IMR-90 (cell line): ENCODE measurements around the gene PHC2. TPM values are rescaled to one million over a fixed set of nuclear protein-coding genes. Genes with fewer than 3 reads are reported as not detected.

ENCODE experiments used
- ATAC-seq: fragments of 200-7000 bp; cut with Tn5 transposase; 2 replicates; pipeline ENCODE4 v1.9.1; 2020; ENCODE audit warnings: low read depth, mild to moderate bottlenecking, moderate library complexity
- BruUV-seq: library from RNA; stranded (reverse); fragments of 400-500 nt; replicated peaks from 2 replicates; lab custom pipeline; 2021; lab: Mats Ljungman, UMichigan
- CTCF ChIA-PET: fragments of 300-600 bp; formaldehyde crosslinking; extraction: SDS; loops from one replicate; lab custom pipeline; 2021; ENCODE audit warnings: antibody characterized with exemption; lab: Yijun Ruan, JAX
- POLR2A ChIA-PET: fragments of 300-600 bp; sonication (Branson Sonifier 250); formaldehyde crosslinking; loops from one replicate; lab custom pipeline; 2022; ENCODE audit warnings: antibody characterized with exemption; ENCODE audit not compliant: unreplicated experiment; lab: Charles Lee
- DNase-seq: peaks from one replicate; pipeline ENCODE4 v3.0.0; 2013
- H2AFZ ChIP-seq: replicated peaks from 2 replicates; pipeline ENCODE3; 2013; ENCODE audit warnings: low read length, mild to moderate bottlenecking; ENCODE audit not compliant: poor library complexity
- H2AK5ac ChIP-seq: 2 replicates; pipeline ENCODE4 v1.6.1; 2013; ENCODE audit warnings: low read depth, low read length, inconsistent platforms
- H2AK9ac ChIP-seq: replicated peaks from 2 replicates; pipeline ENCODE3; 2013; ENCODE audit warnings: mild to moderate bottlenecking, low read depth, low read length, moderate library complexity; ENCODE audit not compliant: poor library complexity
- H2BK120ac ChIP-seq: 2 replicates; pipeline ENCODE4 v1.6.1; 2013; ENCODE audit warnings: low read depth, low read length, inconsistent platforms
- H2BK15ac ChIP-seq: 3 replicates; pipeline ENCODE4 v1.6.1; 2013; ENCODE audit warnings: low read depth, low read length, inconsistent platforms
- H2BK20ac ChIP-seq: 2 replicates; pipeline ENCODE4 v1.6.1; 2013; ENCODE audit warnings: low read depth, mild to moderate bottlenecking, inconsistent platforms, low read length, moderate library complexity
- H2BK5ac ChIP-seq: 2 replicates; pipeline ENCODE4 v1.6.1; 2013; ENCODE audit warnings: mild to moderate bottlenecking, low read depth, low read length, inconsistent platforms; ENCODE audit not compliant: poor library complexity, severe bottlenecking
- H3K14ac ChIP-seq: replicated peaks from 2 replicates; pipeline ENCODE4 v1.6.1; 2013; ENCODE audit warnings: low read depth, low read length, inconsistent platforms
- H3K18ac ChIP-seq: 2 replicates; pipeline ENCODE4 v1.6.1; 2013; ENCODE audit warnings: low read depth, low read length, control low read depth
- H3K23ac ChIP-seq: 2 replicates; pipeline ENCODE4 v1.6.1; 2013; ENCODE audit warnings: low read depth, low read length, inconsistent platforms
- H3K27ac ChIP-seq: 2 replicates; pipeline ENCODE4 v1.5.1; 2013; ENCODE audit warnings: mild to moderate bottlenecking, control low read depth, low read length; ENCODE audit not compliant: insufficient read depth
- H3K27me3 ChIP-seq: 2 replicates; pipeline ENCODE4 v1.6.1; 2013; ENCODE audit warnings: low read length; ENCODE audit not compliant: control insufficient read depth, insufficient read depth
- H3K36me3 ChIP-seq: 2 replicates; pipeline ENCODE4 v1.6.1; 2013; ENCODE audit warnings: low read length, mixed read lengths; ENCODE audit not compliant: control insufficient read depth, insufficient read depth
- H3K4ac ChIP-seq: 2 replicates; pipeline ENCODE4 v1.6.1; 2013; ENCODE audit warnings: low read depth, low read length, inconsistent platforms
- H3K4me1 ChIP-seq: 2 replicates; pipeline ENCODE4 v1.6.1; 2013; ENCODE audit warnings: low read length, mixed read lengths; ENCODE audit not compliant: control insufficient read depth, insufficient read depth
- H3K4me2 ChIP-seq: 2 replicates; pipeline ENCODE4 v1.6.1; 2013; ENCODE audit warnings: low read depth, mild to moderate bottlenecking, control low read depth, low read length, moderate library complexity
- H3K4me3 ChIP-seq: 2 replicates; pipeline ENCODE4 v1.5.1; 2013; ENCODE audit warnings: low read depth, mild to moderate bottlenecking, control low read depth, low read length, moderate library complexity; ENCODE audit not compliant: insufficient read depth
- H3K56ac ChIP-seq: 2 replicates; pipeline ENCODE4 v1.6.1; 2013; ENCODE audit warnings: low read length, inconsistent platforms; ENCODE audit not compliant: insufficient read depth; ENCODE audit errors: extremely low read depth
- H3K79me1 ChIP-seq, 2 experiments: 2 replicates each; pipeline ENCODE4 v1.6.1; 2013; ENCODE audit warnings: low read length in 2 of 2, inconsistent platforms in 1 of 2, low read depth in 1 of 2
- H3K9ac ChIP-seq: 2 replicates; pipeline ENCODE4 v1.6.1; 2013; ENCODE audit warnings: low read depth, low read length, control low read depth
- H3K9me1 ChIP-seq: 2 replicates; pipeline ENCODE4 v1.6.1; 2013; ENCODE audit warnings: low read length, inconsistent platforms; ENCODE audit not compliant: insufficient read depth
- H3K9me3 ChIP-seq: 2 replicates; pipeline ENCODE4 v1.6.1; 2013; ENCODE audit warnings: low read length; ENCODE audit not compliant: control insufficient read depth, insufficient read depth
- H4K20me1 ChIP-seq: 2 replicates; pipeline ENCODE4 v1.6.1; 2013; ENCODE audit warnings: low read length, inconsistent platforms; ENCODE audit not compliant: insufficient read depth
- H4K5ac ChIP-seq: 2 replicates; pipeline ENCODE4 v1.6.1; 2013; ENCODE audit warnings: mild to moderate bottlenecking, low read depth, low read length, control low read depth
- H4K8ac ChIP-seq, 2 experiments: 2 replicates each; pipeline ENCODE4 v1.6.1; 2013; ENCODE audit warnings: low read depth in 2 of 2, low read length in 2 of 2, control low read depth in 1 of 2, inconsistent platforms in 1 of 2
- H4K91ac ChIP-seq: 2 replicates; pipeline ENCODE4 v1.6.1; 2013; ENCODE audit warnings: low read depth, low read length, inconsistent platforms; ENCODE audit not compliant: insufficient read depth
- BHLHE40 ChIP-seq: fragments of 150-350 bp; IDR thresholded peaks from 2 replicates; pipeline ENCODE4 v1.6.1; 2016; ENCODE audit warnings: mild to moderate bottlenecking, low read depth, low read length
- MXI1 ChIP-seq: IDR thresholded peaks from 2 replicates; pipeline ENCODE4 v1.6.1; 2012; ENCODE audit warnings: low read depth, mild to moderate bottlenecking, low read length, moderate library complexity, borderline replicate concordance
- WGBS, 2 experiments: methylation state at CpG; one replicate each; pipeline versions ENCODE4 v1.1.5 to v1.1.7; 2013; ENCODE audit warnings: missing lambda C conversion rate in 2 of 2; ENCODE audit not compliant: insufficient read length in 1 of 2; ENCODE audit errors: extremely low coverage in 2 of 2; 5-methylcytosine and 5-hydroxymethylcytosine counted together
- dilution Hi-C: fragments of 300-500 bp; cut with HindIII; formaldehyde crosslinking; loops from one replicate; pipeline ENCODE4 v1.14.3; 2018; ENCODE audit warnings: low sequenced_read_pairs; ENCODE audit not compliant: unreplicated experiment
- in situ Hi-C: fragments of 300-500 bp; cut with MboI; formaldehyde crosslinking; loops from 3 replicates; pipeline ENCODE4 v1.14.3; 2019; ENCODE audit warnings: low sequenced_read_pairs, inconsistent platforms, mixed read lengths
- intact Hi-C: fragments of 100-400 bp; cut with micrococcal nuclease; formaldehyde crosslinking; loops from 2 replicates; pipeline ENCODE4 v1.10.0; 2022
- polyA plus RNA-seq, 3 experiments: library from polyadenylated mRNA; depleted of rRNA; stranded (reverse); fragments of >200 nt; gene quantifications; 2 replicates each; pipeline ENCODE4 v1.2.3, GENCODE V29; 2012; ENCODE audit warnings: low replicate concordance in 1 of 3
- total RNA-seq: library from RNA; depleted of rRNA; stranded (reverse); fragments of >200 nt; gene quantifications from 2 replicates; pipeline ENCODE4 v1.2.3, GENCODE V29; 2012
- TF ChIP-seq, protein P1 (sequence below): conservative IDR thresholded peaks from 2 replicates; pipeline ENCODE4 v1.5.1; 2012; ENCODE audit warnings: mild to moderate bottlenecking, low read depth, low read length, improper control_type of control experiment
- TF ChIP-seq, protein P2 (sequence below): fragments of 150-350 bp; IDR thresholded peaks from 2 replicates; pipeline ENCODE4 v1.6.1; 2017; ENCODE audit warnings: mild to moderate bottlenecking, antibody characterized with exemption, low read length, low read depth

The PHC2 gene
- total and polyA plus RNA-seq, 2 of the 4 experiments (the other 2 are of a cell fraction) = 46.4 to 98.1 TPM

DNA sequence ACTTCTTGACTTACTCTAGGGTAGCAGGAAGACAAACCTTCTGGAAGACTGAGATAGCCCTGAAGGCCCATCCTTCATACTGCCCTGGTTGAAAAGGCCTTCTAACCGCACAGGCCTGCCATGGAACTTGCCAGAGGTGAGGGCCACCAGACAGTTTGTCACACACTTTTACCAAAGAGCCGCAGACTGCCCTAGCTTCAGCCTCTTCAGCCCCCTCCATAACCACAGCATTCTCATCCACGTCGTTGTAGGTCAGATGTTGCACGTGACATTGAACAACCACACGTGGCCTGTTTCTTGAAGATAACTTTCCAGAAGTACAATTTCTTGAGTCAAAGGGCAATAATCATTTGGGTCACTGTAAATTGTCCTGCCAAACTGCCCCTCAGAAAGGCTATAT, 155.7 kb downstream of the PHC2 start (continued):
- TF ChIP-seq MXI1 = no peak

DNA sequence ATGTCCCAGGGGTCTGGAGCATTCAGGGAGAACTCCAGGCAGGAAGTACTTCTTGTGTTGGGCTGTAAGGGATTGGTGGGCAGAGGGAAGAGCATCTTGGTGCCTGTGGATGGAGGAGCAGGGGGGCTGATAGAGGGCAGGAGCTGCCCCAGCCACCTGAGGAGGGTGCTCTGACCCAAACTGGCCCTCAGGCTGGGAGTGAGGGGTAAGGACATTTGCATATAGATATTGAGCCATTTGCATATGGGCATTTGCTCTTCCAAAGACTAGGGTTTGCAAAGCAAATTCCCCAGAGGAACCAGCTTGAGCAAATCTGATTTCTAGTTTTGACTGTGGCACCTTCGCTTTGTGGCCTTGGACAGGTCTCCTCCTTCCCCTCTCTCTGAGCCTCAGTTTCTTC, 156.4 kb downstream of the PHC2 start:
- no peak overlapping the region for H4K91ac ChIP-seq
- no peak overlapping the region for H3K4me2 ChIP-seq
- H3K27me3 ChIP-seq = no peaks in the 10 kb centered on the region
- H3K79me1 ChIP-seq = peaks cover 29 to 59% of the 10 kb centered on the region in 2 experiments
- TF ChIP-seq BHLHE40 (no peak), MXI1 (no peak)
- TF ChIP-seq, protein P1, sequence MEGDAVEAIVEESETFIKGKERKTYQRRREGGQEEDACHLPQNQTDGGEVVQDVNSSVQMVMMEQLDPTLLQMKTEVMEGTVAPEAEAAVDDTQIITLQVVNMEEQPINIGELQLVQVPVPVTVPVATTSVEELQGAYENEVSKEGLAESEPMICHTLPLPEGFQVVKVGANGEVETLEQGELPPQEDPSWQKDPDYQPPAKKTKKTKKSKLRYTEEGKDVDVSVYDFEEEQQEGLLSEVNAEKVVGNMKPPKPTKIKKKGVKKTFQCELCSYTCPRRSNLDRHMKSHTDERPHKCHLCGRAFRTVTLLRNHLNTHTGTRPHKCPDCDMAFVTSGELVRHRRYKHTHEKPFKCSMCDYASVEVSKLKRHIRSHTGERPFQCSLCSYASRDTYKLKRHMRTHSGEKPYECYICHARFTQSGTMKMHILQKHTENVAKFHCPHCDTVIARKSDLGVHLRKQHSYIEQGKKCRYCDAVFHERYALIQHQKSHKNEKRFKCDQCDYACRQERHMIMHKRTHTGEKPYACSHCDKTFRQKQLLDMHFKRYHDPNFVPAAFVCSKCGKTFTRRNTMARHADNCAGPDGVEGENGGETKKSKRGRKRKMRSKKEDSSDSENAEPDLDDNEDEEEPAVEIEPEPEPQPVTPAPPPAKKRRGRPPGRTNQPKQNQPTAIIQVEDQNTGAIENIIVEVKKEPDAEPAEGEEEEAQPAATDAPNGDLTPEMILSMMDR = no peak
- TF ChIP-seq, protein P2, sequence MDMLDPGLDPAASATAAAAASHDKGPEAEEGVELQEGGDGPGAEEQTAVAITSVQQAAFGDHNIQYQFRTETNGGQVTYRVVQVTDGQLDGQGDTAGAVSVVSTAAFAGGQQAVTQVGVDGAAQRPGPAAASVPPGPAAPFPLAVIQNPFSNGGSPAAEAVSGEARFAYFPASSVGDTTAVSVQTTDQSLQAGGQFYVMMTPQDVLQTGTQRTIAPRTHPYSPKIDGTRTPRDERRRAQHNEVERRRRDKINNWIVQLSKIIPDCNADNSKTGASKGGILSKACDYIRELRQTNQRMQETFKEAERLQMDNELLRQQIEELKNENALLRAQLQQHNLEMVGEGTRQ = no peak
- peak overlapping the region; percentile 6 for H2AFZ ChIP-seq
- no peak overlapping the region for H3K18ac ChIP-seq
- POLR2A ChIA-PET = no interaction called here
- no peaks in the 10 kb centered on the region; the same call in 1 of the 2 replicates for H3K4me1 ChIP-seq
- intact Hi-C loops (no loop called here), in situ Hi-C loops (no loop called here), dilution Hi-C loops (no loop called here)
- peaks cover 18% of the 10 kb centered on the region for H3K9me1 ChIP-seq
- no peak overlapping the region for H3K9ac ChIP-seq
- no peak overlapping the region for H3K4me3 ChIP-seq
- DNase-seq = no peak
- H4K8ac ChIP-seq = no peak overlapping the region
- H3K36me3 ChIP-seq = peaks cover 29% of the 10 kb centered on the region
- no peak overlapping the region for H2BK120ac ChIP-seq
- H4K5ac ChIP-seq = no peak overlapping the region
- peaks cover 23% of the 10 kb centered on the region; the same call in 1 of the 2 replicates for H4K20me1 ChIP-seq
- no peak overlapping the region for H2BK15ac ChIP-seq
- H2AK5ac ChIP-seq = no peak overlapping the region; the same call in 1 of the 2 replicates
- H2BK5ac ChIP-seq = no peak overlapping the region
- no peak overlapping the region for H3K14ac ChIP-seq
- H3K4ac ChIP-seq = no peak overlapping the region
- no peak overlapping the region for H2BK20ac ChIP-seq
- H3K23ac ChIP-seq = no peak overlapping the region
- no peaks in the 10 kb centered on the region for H3K9me3 ChIP-seq
- no peak for ATAC-seq
- CTCF ChIA-PET = no interaction called here
- WGBS, 2 experiments = no CpG with 5 or more reads among the region's 1 CpG
- H2AK9ac ChIP-seq = no peak overlapping the region
- H3K27ac ChIP-seq = no peak overlapping the region
- no TSS peak for BruUV-seq
- H3K56ac ChIP-seq = no peak overlapping the region
